Skeletal muscle satellite cell (primary cell): ENCODE results near the gene GPBP1.
"Not testable (repeated sequence)": the region's sequence is repeated elsewhere in the genome, so short reads cannot be mapped to it uniquely, and the experiment has no call there.

Source experiments
- H3K27me3 ChIP-seq: 2 replicates; pipeline ENCODE4 v1.7.0; 2013; ENCODE audit warnings: low read length; ENCODE audit not compliant: control insufficient read depth, insufficient read depth
- H3K36me3 ChIP-seq: 2 replicates; pipeline ENCODE4 v1.7.0; 2013; ENCODE audit warnings: mild to moderate bottlenecking, control low read depth, low read length; ENCODE audit not compliant: insufficient read depth
- H3K4me1 ChIP-seq: 2 replicates; pipeline ENCODE4 v1.7.0; 2013; ENCODE audit warnings: low read length; ENCODE audit not compliant: control insufficient read depth, insufficient read depth
- H3K4me2 ChIP-seq: 2 replicates; pipeline ENCODE4 v1.7.0; 2013; ENCODE audit warnings: mild to moderate bottlenecking, low read length
- H3K4me3 ChIP-seq: 2 replicates; pipeline ENCODE4 v1.7.0; 2013; ENCODE audit warnings: low read length
- H3K9ac ChIP-seq: 2 replicates; pipeline ENCODE4 v1.7.0; 2013; ENCODE audit warnings: mild to moderate bottlenecking, low read depth, low read length, moderate library complexity
- H3K9me3 ChIP-seq: replicated peaks from 2 replicates; pipeline ENCODE4 v1.7.0; 2013; ENCODE audit warnings: mild to moderate bottlenecking, control low read depth, low read length

The GPBP1 gene

DNA sequence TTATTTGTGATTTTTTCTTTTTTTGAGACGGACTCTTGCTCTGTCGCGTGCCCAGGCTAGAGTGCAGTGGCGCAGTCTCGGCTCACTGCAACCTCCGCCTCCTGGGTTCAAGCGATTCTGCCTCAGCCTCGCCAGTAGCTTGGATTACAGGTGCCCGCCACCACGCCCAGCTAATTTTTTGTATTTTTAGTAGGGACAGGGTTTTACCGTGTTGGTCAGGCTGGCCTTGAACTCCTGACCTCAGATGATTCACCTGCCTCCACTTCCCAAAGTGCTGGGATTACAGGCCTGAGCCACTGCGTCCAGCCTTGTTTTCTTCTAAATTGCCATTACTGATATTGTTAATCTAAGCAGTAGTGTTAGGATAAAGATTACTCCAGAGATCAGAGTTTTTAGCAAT, 4.4 kb downstream of the GPBP1 start:
- peak overlapping the region; percentile 87 for H3K4me3 ChIP-seq
- H3K36me3 ChIP-seq, H3K27me3 ChIP-seq, H3K9me3 ChIP-seq: not testable (repeated sequence)
- H3K9ac ChIP-seq = peak overlapping the region; percentile 23
- peaks cover 28% of the 10 kb centered on the region for H3K4me1 ChIP-seq
- H3K4me2 ChIP-seq = peak overlapping the region; percentile 95

DNA sequence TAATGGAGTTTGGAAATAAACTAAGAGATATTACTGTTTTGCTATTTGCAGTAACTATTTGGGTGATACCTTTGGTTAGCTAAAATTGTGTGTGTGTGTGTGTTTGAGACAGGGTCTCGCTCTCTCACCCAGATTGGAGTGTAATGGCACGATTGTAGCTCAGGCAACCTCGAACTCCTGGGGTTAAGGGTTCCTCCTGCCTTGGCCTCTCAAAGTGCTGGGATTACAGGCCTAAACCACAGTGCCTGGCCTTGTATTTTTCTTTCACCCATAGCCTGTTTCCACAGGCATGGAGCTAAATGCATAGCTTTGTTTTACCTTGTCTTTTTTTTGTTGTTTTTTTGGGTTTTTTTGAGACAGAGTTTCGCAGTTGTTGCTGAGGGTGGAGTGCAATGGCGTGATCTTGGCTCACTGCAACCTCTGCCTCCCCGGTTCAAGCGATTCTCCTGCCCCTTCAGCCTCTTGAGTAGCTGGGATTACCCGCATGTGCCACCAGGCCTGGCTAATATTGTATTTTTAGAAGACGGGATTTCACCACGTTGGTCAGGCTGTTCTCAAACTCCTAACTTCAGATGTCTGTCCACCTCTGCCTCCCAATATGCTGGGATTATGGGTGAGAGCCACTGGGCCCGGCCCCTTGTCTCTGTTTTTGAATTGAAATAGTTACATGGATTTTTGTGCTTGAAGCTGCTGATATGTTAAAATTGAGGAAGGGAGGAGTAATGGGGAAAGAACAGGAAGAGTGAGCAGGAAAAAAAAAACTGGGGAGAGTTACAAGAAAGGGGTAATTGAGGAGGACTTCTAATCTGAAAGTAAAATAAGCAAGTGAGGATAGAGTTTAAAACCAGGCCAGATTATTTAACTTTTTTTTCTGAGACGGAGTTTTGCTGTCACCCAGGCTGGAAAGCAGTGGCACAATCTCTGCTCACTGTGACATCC, 5.7 kb downstream of the GPBP1 start:
- Histone ChIP-seq H3K36me3 (peaks cover 16% of the 10 kb centered on the region), H3K4me1 (peaks cover 28% of the 10 kb centered on the region), H3K4me2 (peak overlapping the region; percentile 95), H3K9ac (peak overlapping the region; percentile 23), H3K9me3 (no peaks in the 10 kb centered on the region), H3K4me3 (peak overlapping the region; percentile 87), H3K27me3 (no peaks in the 10 kb centered on the region)

DNA sequence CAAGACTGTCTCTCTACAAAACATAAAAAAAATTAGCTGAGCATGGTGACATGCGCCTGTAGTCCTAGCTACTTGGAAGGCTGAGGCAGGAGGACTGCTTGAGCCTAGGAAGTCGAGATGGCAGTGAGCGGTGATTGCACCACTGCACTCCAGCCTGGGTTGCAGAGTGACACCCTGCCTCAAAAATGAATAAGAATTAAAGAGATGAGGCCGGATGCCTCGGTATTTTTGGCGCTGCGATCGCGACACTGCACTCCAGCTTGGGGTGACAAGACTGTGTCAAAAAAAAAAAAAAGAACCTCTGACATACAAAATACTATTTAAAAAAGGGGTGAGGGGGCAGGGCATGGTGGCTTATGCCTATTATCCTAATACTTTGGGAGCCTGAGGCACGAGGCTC, 7.3 kb downstream of the GPBP1 start:
- Histone ChIP-seq H3K9ac (no peak overlapping the region), H3K36me3 (peaks cover 16% of the 10 kb centered on the region), H3K4me3 (no peak overlapping the region), H3K4me1 (peaks cover 21% of the 10 kb centered on the region), H3K27me3 (no peaks in the 10 kb centered on the region), H3K9me3 (no peaks in the 10 kb centered on the region), H3K4me2 (no peak overlapping the region)

DNA sequence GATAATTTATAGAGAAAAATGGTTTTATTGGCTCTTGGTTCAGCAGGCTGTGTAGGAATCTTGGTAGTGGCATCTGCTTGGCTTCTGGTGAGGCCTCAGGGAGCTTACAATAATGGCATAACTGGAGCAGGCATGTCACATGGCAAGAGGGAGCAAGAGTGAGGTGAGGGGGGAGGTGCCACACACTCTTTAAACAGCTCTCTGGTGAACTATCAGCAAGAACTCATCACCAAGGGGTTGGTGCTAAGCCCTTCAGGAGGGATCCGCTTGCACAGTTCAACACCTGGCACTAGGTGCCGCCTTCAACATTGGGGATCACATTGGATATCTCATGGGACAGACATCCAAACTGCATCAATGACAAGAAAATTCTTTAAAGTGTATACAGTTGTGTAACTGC, 10.5 kb downstream of the GPBP1 start:
- no peak overlapping the region for H3K9ac ChIP-seq
- H3K27me3 ChIP-seq = no peaks in the 10 kb centered on the region
- H3K4me1 ChIP-seq = peaks cover 16% of the 10 kb centered on the region
- H3K9me3 ChIP-seq = no peaks in the 10 kb centered on the region
- no peak overlapping the region for H3K4me2 ChIP-seq
- H3K4me3 ChIP-seq = no peak overlapping the region
- H3K36me3 ChIP-seq = peaks cover 12% of the 10 kb centered on the region

DNA sequence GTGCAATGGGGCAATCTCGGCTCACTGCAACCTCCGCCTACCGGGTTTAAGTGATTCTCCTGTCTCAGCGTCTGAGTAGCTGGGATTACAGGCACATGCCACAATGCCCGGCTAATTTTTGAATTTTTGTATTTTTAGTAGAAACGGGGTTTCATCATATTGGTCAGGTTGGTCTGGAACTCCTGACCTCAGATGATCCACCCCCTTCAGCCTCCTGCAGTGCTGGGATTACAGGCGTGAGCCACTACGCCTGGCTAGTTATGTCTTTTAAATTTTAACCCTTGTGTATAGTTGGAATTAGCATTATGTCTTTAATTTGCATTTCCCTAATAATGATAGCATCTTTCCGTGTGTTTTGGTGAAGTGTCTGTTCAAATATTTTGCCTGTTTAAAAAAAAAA, 11.5 kb downstream of the GPBP1 start:
- Histone ChIP-seq H3K9ac (no peak overlapping the region), H3K36me3 (peaks cover 10% of the 10 kb centered on the region), H3K4me1 (peaks cover 12% of the 10 kb centered on the region)

DNA sequence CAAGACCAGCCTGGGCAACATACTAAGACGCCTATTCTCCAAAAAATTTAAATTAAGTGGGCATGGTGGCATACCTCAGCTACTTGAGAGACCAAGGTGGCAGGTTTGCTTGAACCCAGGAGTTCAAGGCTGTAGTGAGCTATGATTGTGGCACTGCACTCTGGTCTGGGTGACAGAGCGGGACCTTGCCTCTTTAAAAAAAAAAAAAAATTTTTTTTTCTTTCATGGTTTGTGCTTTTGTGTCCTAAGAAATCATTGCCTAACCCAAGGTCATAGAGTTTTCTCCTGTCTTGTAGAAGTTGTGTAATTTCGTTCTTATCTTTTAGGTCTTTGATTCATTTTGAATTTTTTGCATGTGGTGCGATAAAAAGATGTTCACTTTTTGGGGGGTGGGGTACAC, 12.3 kb downstream of the GPBP1 start:
- H3K4me3 ChIP-seq = no peak overlapping the region
- peaks cover 12% of the 10 kb centered on the region for H3K4me1 ChIP-seq
- H3K36me3 ChIP-seq = peaks cover 9% of the 10 kb centered on the region
- H3K4me2 ChIP-seq = no peak overlapping the region
- no peaks in the 10 kb centered on the region for H3K27me3 ChIP-seq
- H3K9me3 ChIP-seq = no peaks in the 10 kb centered on the region
- no peak overlapping the region for H3K9ac ChIP-seq

More for the DNA sequence above, 11.5 kb downstream of the GPBP1 start:
- H3K27me3 ChIP-seq = no peaks in the 10 kb centered on the region
- H3K9me3 ChIP-seq = no peaks in the 10 kb centered on the region
- no peak overlapping the region for H3K4me3 ChIP-seq
- no peak overlapping the region for H3K4me2 ChIP-seq

DNA sequence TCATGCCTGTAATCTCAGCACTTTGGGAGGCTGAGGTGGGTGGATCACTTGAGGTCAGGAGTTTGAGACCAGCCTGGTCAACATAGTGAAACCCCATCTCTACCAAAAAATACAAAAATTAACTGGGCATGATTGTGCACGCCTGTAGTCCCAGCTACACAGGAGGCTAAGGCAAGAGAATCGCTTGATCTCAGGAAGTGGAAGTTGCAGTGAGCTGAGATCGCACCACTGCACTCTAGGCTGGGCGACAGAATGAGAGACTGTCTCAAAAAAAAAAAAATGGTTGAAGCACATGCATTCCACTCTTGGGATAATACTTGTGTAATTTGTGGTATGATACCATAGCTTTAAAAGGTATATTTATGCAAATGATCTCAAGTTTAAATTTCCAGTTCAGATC, 14.1 kb downstream of the GPBP1 start:
- H3K4me3 ChIP-seq, H3K9me3 ChIP-seq, H3K4me2 ChIP-seq, H3K27me3 ChIP-seq, H3K9ac ChIP-seq: not testable (repeated sequence)
- Histone ChIP-seq H3K4me1 (peaks cover 12% of the 10 kb centered on the region), H3K36me3 (peaks cover 12% of the 10 kb centered on the region)

DNA sequence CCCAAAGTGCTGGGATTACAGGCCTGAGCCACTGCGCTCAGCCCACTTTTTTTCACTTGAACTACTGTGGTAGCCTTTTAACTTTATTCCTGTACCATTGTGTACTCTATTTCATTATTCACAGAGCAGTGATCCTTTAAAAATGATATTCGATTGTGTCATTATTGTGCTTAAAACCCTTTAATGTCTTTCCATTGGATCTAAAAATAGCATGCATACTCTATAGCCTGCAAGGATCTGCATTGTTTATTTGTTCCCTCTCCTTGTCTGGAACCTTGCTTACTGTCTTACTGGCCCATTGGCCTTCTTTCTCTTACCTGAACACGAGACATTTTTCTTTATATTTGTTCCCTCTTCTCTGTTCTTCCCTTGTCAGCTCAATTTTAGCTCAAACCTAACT, 15.7 kb downstream of the GPBP1 start:
- Histone ChIP-seq H3K4me3 (no peak overlapping the region), H3K9ac (no peak overlapping the region), H3K36me3 (peaks cover 9% of the 10 kb centered on the region), H3K27me3 (no peaks in the 10 kb centered on the region), H3K9me3 (no peaks in the 10 kb centered on the region), H3K4me1 (peaks cover 12% of the 10 kb centered on the region), H3K4me2 (no peak overlapping the region)

DNA sequence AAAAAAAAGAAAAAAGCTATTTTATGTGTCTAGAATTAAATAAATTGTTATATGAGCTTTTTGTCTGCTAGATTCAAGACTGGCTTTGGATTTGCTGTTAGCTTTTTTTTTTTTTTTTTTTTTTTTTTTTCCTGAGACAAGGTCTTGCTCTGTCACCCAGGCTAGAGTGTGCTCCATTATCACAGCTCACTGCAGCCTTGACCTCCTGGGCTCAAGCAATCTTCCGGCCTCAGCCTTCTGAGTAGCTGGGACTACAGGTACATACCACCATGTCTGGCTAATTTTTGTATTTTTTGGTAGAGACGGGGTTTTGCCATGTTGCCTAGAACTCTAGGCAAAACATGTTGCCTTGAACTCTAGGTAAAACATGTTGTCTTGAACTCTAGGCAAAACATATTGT, 16.7 kb downstream of the GPBP1 start:
- no peaks in the 10 kb centered on the region for H3K27me3 ChIP-seq
- H3K4me3 ChIP-seq = no peak overlapping the region
- no peak overlapping the region for H3K4me2 ChIP-seq
- H3K4me1 ChIP-seq = peaks cover 12% of the 10 kb centered on the region
- H3K9ac ChIP-seq = no peak overlapping the region
- H3K36me3 ChIP-seq = peaks cover 9% of the 10 kb centered on the region
- no peaks in the 10 kb centered on the region for H3K9me3 ChIP-seq

DNA sequence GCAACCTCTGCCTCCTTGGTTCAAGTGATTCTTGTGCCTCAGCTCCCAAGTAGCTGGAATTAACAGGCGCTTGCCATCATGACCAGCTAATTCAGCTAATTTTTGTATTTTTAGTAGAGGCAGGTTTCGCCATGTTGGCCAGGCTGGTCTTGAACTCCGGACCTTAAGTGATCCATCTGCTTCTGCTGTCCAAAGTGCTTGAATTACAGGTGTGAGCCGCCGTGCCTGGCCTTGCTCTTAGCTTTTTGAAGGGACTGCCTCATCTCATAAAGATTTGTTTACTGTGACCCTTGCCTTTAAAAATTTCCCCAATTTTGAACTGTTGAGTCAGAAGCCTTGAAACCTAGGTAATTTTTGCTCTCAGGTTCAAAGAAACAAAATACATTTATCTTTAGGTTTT, 17.3 kb downstream of the GPBP1 start:
- Histone ChIP-seq H3K27me3 (no peaks in the 10 kb centered on the region), H3K4me3 (no peak overlapping the region), H3K4me2 (no peak overlapping the region), H3K9me3 (no peaks in the 10 kb centered on the region), H3K36me3 (peaks cover 9% of the 10 kb centered on the region), H3K4me1 (peaks cover 11% of the 10 kb centered on the region), H3K9ac (no peak overlapping the region)

DNA sequence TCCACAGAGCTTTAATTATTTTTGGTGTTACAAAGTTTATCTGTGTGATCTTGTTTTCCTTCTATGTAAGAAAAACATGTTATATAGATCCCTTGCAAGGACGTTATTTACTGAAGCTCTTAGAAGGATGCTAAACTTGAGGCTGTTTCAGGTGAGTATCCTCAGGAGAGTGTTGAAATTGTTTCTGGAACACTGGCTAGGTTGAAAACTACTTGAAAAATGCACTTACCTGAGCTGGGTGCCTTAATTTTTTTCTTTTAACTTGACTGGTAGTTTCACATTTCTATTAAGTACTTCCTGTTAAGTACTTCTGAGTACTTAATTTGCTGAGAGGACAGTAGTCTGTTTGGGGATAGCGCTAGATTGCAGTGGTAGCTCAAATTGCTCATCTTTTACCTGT, 18.1 kb downstream of the GPBP1 start:
- Histone ChIP-seq H3K4me1 (peaks cover 5% of the 10 kb centered on the region), H3K36me3 (peaks cover 6% of the 10 kb centered on the region), H3K9me3 (no peaks in the 10 kb centered on the region)

DNA sequence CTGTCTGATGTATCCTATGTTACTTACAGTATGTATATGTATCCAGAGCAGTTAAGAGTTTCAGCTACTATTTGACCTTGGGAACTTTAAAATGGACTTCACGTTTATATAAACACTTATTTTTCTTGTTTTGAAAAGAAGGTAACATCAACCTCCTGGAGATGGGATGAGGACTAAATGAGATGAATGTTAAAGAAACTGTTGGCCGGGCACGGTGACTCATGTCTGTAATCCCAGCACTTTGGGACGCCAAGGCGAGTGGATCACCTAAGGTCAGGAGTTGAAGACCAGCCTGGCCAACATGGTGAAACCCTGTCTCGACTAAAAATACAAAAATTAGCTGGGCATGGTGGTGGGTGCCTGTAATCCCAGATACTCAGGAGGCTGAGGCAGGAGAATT, 19.0 kb downstream of the GPBP1 start:
- not testable (repeated sequence) for H3K4me3 ChIP-seq, H3K4me1 ChIP-seq, H3K9ac ChIP-seq, H3K27me3 ChIP-seq, H3K9me3 ChIP-seq, H3K36me3 ChIP-seq, H3K4me2 ChIP-seq

More for the DNA sequence above, 18.1 kb downstream of the GPBP1 start:
- Histone ChIP-seq H3K4me2 (no peak overlapping the region), H3K27me3 (no peaks in the 10 kb centered on the region), H3K9ac (no peak overlapping the region), H3K4me3 (no peak overlapping the region)
